Esophagus muscularis mucosa (tissue), 4 donors: ENCODE data around the gene SPATA21. TPM values are rescaled to one million over a fixed set of nuclear protein-coding genes. Genes with fewer than 3 reads are reported as not detected.

Experiments
- DNase-seq: peaks from one replicate; pipeline ENCODE4 v3.0.0-alpha.2; 2017; ENCODE audit errors: extremely low spot score
- H3K27ac ChIP-seq, 4 donors: fragments of 200-600 bp; sonication (generic); replicated peaks in 1 of 4; 1 replicate in 3 of 4; 2 replicates in 1 of 4; pipeline ENCODE4 v1.5.1; 2016 to 2019; ENCODE audit warnings: mild to moderate bottlenecking in 1 of 4
- H3K27me3 ChIP-seq, 4 donors: fragments of 200-600 bp; sonication (generic); one replicate each; pipeline versions ENCODE4 v1.5.1 to v1.6.0; 2016 to 2019
- H3K36me3 ChIP-seq, 4 donors: fragments of 200-600 bp; sonication (generic); one replicate each; pipeline ENCODE4 v1.5.1; 2016 to 2019
- H3K4me1 ChIP-seq, 4 donors: fragments of 200-600 bp; sonication (generic); one replicate each; pipeline ENCODE4 v1.5.1; 2016 to 2019
- H3K4me3 ChIP-seq, 4 donors: fragments of 200-600 bp; sonication (generic); 1 replicate in 2 of 4; 2 replicates in 2 of 4; pipeline ENCODE4 v1.5.1; 2016 to 2019; ENCODE audit warnings: mild to moderate bottlenecking in 4 of 4, moderate library complexity in 1 of 4
- H3K9me3 ChIP-seq, 4 donors: fragments of 200-600 bp; sonication (generic); 1 replicate in 3 of 4; 2 replicates in 1 of 4; pipeline ENCODE4 v1.5.1; 2016 to 2019
- CTCF ChIP-seq, 3 experiments: fragments of 200-600 bp in 2 of 3; fragments of 450-650 bp in 1 of 3; sonication (generic) in 2 of 3; IDR thresholded peaks; one replicate each; pipeline ENCODE4 v1.5.1; 2017 to 2019; ENCODE audit warnings: antibody characterized with exemption in 3 of 3, mild to moderate bottlenecking in 2 of 3, moderate library complexity in 1 of 3
- EP300 ChIP-seq: sonication (generic); formaldehyde crosslinking; IDR thresholded peaks from one replicate; pipeline ENCODE4 v1.6.1; 2017; ENCODE audit warnings: antibody characterized with exemption
- POLR2A ChIP-seq: fragments of 450-650 bp; IDR thresholded peaks from one replicate; pipeline ENCODE4 v1.6.1; 2017; ENCODE audit warnings: antibody characterized with exemption, moderate library complexity, mild to moderate bottlenecking, low read depth
- POLR2AphosphoS5 ChIP-seq, 2 donors: sonication (generic); formaldehyde crosslinking; IDR thresholded peaks; one replicate each; pipeline ENCODE4 v1.6.1; 2017; ENCODE audit warnings: antibody characterized with exemption in 2 of 2
- WGBS: methylation state at CpG from one replicate; pipeline ENCODE4 v1.1.5; 2018; 5-methylcytosine and 5-hydroxymethylcytosine counted together
- intact Hi-C: fragments of 100-400 bp; cut with DNase I; formaldehyde crosslinking; loops from one replicate; pipeline ENCODE4 v1.15.1; 2023
- total RNA-seq, 4 donors: library from RNA; depleted of rRNA; stranded (reverse); fragments of >200 nt; gene quantifications; one replicate each; pipeline versions ENCODE4 v1.1.0 to v1.2.1, GENCODE V29; 2016

SPATA21 gene
- total RNA-seq, 4 donors from 2014 or later, result not detected

GRCh38 chr1:16371725-16372124 is 65.5 kb downstream of the SPATA21 start:
- no peak overlapping the region for H3K4me3 ChIP-seq
- DNase-seq, result no peak
- no peak overlapping the region for H3K27ac ChIP-seq
- TF ChIP-seq CTCF (IDR thresholded peaks at IDR 0.05) (no peak), POLR2A (no peak), EP300 (no peak), POLR2AphosphoS5 (IDR thresholded peaks at IDR 0.05) (no peak)
- H3K27me3 ChIP-seq, result no peaks in the 10 kb centered on the region
- H3K9me3 ChIP-seq, result no peaks in the 10 kb centered on the region
- intact Hi-C loops, result no loop called here
- 72% methylated on average over 4 of the region's 5 CpGs for WGBS
- no peaks in the 10 kb centered on the region for H3K36me3 ChIP-seq
- peaks cover 78 to 88% (median 86%) of the 10 kb centered on the region in 4 donors for H3K4me1 ChIP-seq

DNA sequence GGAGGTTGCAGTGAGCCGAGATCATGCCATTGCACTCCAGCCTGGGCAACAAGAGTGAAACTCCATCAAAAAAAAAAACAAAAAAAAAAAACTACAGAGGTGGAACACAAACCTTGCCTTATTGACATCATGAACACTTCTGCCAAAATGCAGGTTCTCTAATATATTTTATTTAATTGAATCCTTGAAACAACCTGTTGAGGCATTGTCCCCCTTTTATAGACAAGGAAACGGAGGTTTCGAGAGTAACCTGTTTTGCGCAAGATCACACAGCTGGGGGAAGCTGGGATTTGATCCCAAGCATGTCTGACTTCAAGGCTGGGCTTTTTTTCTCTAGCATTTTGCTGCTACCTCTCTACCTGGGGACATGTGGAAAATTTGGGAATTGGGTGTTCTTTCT is 67.4 kb downstream of the SPATA21 start:
- 79% methylated on average over 4 of the region's 4 CpGs for WGBS

DNA sequence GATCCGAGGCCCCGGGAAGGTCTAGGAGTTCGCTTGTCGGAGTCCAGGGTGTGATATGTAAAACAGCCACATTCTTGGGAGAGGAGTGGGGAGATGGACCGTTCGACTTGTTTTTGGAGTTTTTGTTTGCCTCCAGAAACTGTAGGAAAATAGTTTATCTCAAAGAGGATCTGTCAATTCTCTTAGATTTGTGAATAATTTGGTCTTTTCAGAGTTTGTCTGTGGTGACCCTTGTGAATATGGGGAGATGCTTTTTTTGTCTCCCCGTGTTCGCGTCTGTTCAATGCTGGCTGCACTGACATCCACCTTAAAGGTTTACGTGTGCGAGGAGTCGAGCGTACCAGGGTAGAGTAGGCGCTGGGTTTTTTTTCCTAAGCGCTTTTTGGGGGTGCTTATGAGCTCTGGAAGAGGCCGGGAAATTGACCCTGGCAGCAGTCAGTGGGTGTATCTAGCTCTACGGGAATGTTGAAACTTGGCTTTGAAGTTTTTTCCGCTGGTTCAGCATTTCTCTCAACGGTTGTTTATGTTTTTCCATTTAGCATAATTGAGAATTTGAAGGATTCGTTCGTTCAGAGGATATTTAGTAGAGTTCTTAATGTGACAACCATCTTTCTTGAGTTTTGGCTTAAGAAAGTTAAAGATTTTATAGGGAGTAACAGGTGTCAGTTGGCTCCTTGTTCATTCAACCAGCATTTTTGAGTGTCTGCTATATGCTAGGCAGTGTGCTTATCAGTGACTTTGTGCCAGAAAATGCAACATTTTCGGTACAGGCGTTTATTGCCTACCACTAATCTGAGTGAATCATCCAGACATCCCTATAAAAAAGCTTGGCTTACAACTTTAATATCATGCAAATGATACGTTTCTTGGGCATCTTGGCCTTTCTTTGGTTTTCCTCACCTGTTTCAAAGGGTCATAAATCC is 69.0 kb downstream of the SPATA21 start:
- intact Hi-C loops, result loop anchor here (10.0 kb wide), 1 partner anchor 293 kb away; the partner anchor contains the start of gene FAM131C
- no peaks in the 10 kb centered on the region for H3K36me3 ChIP-seq
- H3K4me3 ChIP-seq, result peak overlapping the region; percentile 74 to 97 (median 84)
- peaks cover 55 to 84% (median 82%) of the 10 kb centered on the region in 4 donors for H3K4me1 ChIP-seq
- peak overlapping the region; percentile 97 to 98 (median 98) for H3K27ac ChIP-seq
- H3K27me3 ChIP-seq, result no peaks in the 10 kb centered on the region
- WGBS, result 2% methylated on average over 24 of the region's 24 CpGs
- no peaks in the 10 kb centered on the region for H3K9me3 ChIP-seq
- TF ChIP-seq POLR2A, result no peak
- no peak for TF ChIP-seq POLR2AphosphoS5 (IDR thresholded peaks at IDR 0.05)
- TF ChIP-seq EP300, result no peak
- no peak for TF ChIP-seq CTCF (IDR thresholded peaks at IDR 0.05)
- DNase-seq, result no peak

More for the DNA sequence above, 67.4 kb downstream of the SPATA21 start:
- Histone ChIP-seq H3K4me1 (peaks cover 65 to 85% (median 82%) of the 10 kb centered on the region in 4 donors), H3K9me3 (no peaks in the 10 kb centered on the region), H3K27me3 (no peaks in the 10 kb centered on the region), H3K4me3 (no peak overlapping the region), H3K27ac (peak overlapping the region in 1 of 4 donors; percentile 23), H3K36me3 (no peaks in the 10 kb centered on the region)
- no peak for DNase-seq
- no peak for TF ChIP-seq POLR2AphosphoS5 (IDR thresholded peaks at IDR 0.05)
- no peak for TF ChIP-seq POLR2A
- TF ChIP-seq CTCF (IDR thresholded peaks at IDR 0.05), result no peak
- TF ChIP-seq EP300, result no peak
- intact Hi-C loops, result loop anchor here (10.0 kb wide), 1 partner anchor 295 kb away; the partner anchor contains the start of gene FAM131C

DNA sequence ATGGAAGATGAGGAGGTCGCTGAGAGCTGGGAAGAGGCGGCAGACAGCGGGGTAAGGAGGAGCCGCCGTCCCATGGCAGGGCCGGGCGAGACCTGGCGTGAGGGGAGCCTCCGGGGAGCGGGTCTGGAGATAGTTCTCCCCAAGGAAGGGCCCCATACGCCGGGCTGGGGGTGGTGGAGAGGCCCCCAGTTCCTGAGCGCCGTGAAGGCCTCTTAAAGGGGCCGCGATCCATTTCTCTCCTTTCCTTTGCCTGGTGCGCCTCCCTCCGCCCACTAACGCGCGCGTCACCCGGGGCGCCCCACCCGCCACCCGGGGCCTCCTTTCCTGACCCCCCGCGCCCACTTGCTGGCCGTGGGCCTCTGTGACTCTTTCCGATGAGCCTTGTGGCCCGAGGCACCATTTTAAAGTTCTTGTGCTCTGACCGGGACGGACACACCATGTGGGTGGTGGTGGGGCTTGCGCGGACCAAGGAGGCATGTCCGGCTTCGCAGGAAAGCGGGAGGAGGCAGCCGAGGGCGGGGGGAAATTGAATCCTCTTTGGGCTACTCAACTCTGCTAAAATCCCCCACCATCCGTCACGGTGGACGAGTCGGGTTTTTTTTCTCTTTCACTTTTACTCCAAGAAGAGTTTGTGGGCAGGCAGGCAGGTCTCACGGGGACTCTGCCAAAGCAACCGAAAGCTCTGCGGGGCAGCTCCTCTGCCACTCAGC is 69.8 kb downstream of the SPATA21 start:
- H3K27ac ChIP-seq, result peak overlapping the region; percentile 97 to 98 (median 98)
- no peaks in the 10 kb centered on the region for H3K9me3 ChIP-seq
- no peaks in the 10 kb centered on the region for H3K36me3 ChIP-seq
- H3K27me3 ChIP-seq, result no peaks in the 10 kb centered on the region
- H3K4me3 ChIP-seq, result peak overlapping the region; percentile 74 to 97 (median 84)
- peaks cover 47 to 76% (median 75%) of the 10 kb centered on the region in 4 donors for H3K4me1 ChIP-seq
- no peak for TF ChIP-seq EP300
- TF ChIP-seq CTCF (IDR thresholded peaks at IDR 0.05), result peak in 2 of 3 experiments; percentile 20 to 32
- peak; percentile 81 for TF ChIP-seq POLR2A
- peak; percentile 59 to 97 for TF ChIP-seq POLR2AphosphoS5 (IDR thresholded peaks at IDR 0.05)
- intact Hi-C loops, result loop anchor here (10.0 kb wide), 1 partner anchor 293 kb away; the partner anchor contains the start of gene FAM131C
- under 1% methylated on average over 39 of the region's 47 CpGs for WGBS
- peak; percentile 96 for DNase-seq
